Spleen (tissue), 7 donors: ENCODE results near the gene CHST1.

Experiments
- POLR2A ChIP-seq, 3 donors: fragments of 450-650 bp; IDR thresholded peaks; one replicate each; pipeline ENCODE4 v1.5.1; 2017; ENCODE audit warnings: antibody characterized with exemption in 3 of 3, mild to moderate bottlenecking in 1 of 3
- TF ChIP-seq, protein P1 (sequence below), 11 experiments: fragments of 200-600 bp in 7 of 11; fragments of 450-650 bp in 4 of 11; sonication (generic) in 4 of 11; IDR thresholded peaks in 8 of 11; conservative IDR thresholded peaks in 3 of 11; 1 replicate in 7 of 11; 2 replicates in 4 of 11; pipeline versions ENCODE4 v1.4.0 to v1.8.0; 2016 to 2021; ENCODE audit warnings: antibody characterized with exemption in 11 of 11, inconsistent platforms in 4 of 11, mild to moderate bottlenecking in 1 of 11
- donor health status: DM: no; HTN: no; CAD: no; lungs with moderate emphysema.
- donor health status: DM: no; HTN: no; CAD: no.
- donor health status: DM: no; HTN: no; CAD: no.

DNA sequence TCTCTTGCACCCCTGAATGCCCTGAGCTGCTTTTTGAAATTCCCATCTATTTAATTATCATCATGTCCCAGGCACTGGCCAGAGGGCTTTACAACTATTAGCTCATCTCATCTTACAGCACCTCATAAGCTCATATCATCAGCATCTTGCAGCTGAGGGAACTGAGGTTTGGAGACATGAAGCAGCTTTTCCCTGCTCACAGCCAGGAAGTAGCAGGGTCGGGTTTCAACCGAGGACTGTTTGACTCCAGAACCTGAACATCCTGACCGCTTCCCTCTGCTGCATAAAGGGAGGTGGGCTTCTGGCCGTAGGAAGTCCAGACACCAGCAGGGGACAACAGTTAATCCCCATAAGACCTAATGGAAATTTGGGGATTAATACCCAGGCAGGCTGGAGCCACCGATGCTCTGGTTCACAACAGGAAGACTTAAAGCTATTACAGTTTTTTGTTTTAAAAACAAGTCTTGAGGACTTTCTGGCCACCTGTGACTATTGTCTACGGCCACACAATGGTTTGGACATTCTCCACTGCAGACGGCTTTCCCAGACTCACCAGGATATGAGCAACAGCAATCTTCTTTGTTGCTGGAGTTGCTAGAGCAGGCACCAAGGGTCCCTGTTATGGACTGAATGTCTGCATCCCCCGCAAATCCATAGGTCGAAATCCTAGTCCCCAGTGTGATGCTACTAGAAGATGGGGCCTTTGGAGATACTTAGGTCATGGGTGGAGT, 47.4 kb downstream of the CHST1 start:
- no peak for TF ChIP-seq POLR2A (IDR thresholded peaks at IDR 0.05)
- TF ChIP-seq, protein P1, sequence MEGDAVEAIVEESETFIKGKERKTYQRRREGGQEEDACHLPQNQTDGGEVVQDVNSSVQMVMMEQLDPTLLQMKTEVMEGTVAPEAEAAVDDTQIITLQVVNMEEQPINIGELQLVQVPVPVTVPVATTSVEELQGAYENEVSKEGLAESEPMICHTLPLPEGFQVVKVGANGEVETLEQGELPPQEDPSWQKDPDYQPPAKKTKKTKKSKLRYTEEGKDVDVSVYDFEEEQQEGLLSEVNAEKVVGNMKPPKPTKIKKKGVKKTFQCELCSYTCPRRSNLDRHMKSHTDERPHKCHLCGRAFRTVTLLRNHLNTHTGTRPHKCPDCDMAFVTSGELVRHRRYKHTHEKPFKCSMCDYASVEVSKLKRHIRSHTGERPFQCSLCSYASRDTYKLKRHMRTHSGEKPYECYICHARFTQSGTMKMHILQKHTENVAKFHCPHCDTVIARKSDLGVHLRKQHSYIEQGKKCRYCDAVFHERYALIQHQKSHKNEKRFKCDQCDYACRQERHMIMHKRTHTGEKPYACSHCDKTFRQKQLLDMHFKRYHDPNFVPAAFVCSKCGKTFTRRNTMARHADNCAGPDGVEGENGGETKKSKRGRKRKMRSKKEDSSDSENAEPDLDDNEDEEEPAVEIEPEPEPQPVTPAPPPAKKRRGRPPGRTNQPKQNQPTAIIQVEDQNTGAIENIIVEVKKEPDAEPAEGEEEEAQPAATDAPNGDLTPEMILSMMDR (IDR thresholded peaks at IDR 0.05 in 8 of 11, conservative IDR thresholded peaks at IDR 0.05 in 3 of 11) = no peak
